Measurements from ENCODE around the gene GGTLC1.
A peak's percentile ranks its signal among the peaks of the same experiment; 100 is the strongest.
"Not testable (repeated sequence)": the region's sequence is repeated elsewhere in the genome, so short reads cannot be mapped to it uniquely, and the experiment has no call there.

GGTLC1 gene

DNA sequence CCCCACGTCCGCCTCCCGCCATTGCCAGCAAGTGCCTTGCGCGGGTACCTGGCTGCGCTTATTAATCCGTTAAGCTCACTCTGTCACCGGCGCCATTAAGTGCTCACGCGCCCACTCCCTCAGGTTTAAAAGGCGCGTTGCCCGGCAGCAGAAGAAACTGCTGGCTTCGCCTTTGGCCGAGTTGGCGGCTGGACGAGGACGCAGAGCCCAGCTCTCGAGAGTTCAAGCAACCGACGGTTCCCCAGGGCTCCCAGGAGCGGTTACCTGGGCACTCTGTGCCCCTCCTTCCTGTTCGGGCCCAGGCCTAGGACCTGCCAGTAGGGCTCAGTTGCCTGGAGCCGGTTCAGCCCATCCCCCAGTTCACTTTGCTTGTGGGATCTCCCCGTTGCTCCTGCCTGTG, at the start of gene GGTLC1:
GGTLC1 (minus strand) TSS at position 219 of the 400 bp plus-strand sequence. CDS start 2,168 bp downstream, outside the sequence.
- FAIRE-seq, result no peak

DNA sequence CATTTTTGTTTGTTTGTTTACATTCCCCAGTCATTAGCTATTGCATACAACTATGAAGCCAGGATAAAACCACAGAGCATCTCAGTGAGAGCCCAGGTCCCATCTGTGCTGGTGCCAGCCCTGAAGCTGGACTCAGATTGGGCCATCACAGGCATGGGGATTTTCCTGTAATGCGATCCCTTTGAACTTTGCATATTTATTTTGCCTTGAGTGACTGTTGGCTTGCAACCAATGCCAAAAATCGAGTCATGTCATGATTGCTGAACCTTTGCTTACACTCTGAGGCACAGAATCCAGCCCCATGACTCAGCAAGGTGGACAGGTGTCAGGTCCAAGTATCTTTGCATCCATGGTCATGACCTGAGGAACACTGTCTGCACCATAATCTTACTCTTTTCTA, 46.2 kb upstream of the GGTLC1 start:
- no peak for FAIRE-seq

DNA sequence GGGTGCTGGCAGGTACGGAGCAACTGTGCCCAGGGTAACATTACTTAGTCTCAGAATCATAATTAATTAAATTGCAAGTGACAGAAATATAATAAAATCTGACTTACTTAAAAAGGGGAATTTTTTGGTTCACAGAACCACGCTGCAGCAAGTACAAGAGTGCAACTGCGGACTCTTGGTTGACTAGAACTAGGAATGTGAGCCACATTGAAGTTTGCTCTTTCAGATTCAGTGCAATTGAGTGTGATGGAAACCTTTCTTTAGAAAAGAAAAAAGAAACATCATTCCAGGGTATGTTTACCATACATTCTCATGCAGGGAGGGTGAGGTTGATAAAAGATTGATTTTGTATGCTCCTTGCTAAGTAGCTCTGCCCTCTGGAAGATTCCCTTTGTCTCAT, 45.0 kb upstream of the GGTLC1 start:
- FAIRE-seq, result no peak

GRCh38 chr20:24033151-24033550, 44.6 kb upstream of the GGTLC1 start:
- FAIRE-seq, result no peak

DNA sequence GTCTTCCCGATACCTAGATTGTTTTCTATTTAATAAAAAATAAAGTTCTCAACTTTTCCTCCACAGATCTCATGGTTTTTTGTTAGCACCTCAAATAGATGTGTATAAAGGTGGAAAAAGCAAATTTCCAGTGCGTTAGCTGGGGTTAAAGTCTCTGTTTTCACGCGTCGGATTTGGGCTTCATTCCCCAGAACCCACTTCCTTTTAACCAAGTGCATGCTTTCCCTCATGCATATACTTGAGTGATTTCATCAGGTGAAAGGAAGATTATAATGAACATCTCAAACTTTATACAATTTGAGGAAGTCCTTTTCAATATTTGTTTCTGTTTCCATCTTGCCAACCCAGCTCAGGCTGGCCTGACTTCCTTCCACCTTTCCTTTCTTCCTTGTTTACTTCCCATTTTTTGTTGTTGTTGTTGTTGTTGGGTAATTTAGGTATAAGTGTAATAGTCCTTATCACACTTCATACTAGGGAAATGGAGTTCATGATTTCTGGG, 43.9 kb upstream of the GGTLC1 start:
- FAIRE-seq, result no peak

GRCh38 chr20:24027229-24027628, 38.6 kb upstream of the GGTLC1 start:
- FAIRE-seq, result no peak

GRCh38 chr20:24022621-24023180, 34.1 kb upstream of the GGTLC1 start:
- no peak for FAIRE-seq

DNA sequence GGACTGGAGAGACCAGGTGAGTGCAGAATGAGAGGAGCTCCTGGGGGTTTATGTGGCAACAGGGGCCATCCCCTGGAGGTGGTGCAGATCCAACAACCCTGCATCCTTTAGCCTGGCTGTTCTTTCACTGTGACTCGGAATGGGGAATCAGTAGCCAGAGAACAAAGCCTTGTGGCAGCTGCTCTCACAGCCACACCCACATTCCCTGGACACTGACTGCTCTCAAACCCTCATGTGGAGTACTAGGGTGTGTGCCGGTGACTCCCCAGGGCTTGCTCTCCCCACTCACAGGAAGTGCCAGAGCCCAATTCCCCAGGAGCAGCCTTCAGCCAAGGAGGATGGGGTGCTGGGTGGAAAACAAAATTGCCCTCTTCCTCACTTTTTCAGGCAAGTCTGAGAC, 30.2 kb upstream of the GGTLC1 start:
- no peak for FAIRE-seq

DNA sequence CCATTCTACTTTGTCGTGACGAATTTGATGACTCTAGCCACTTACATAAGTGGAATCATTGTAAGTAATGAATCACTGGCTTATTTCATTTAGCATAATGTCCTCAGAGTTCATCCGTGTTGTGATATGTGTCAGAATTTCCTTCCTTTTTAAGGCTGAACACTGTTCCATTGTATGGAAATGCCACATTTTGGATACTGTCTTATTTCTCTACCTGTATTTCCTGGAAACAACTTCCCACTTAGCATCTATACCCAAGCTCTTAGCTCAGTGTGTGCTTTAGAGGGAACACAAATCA, 28.8 kb upstream of the GGTLC1 start:
- FAIRE-seq, result no peak

GRCh38 chr20:24016607-24017457, 28.3 kb upstream of the GGTLC1 start:
- no peak for FAIRE-seq

DNA sequence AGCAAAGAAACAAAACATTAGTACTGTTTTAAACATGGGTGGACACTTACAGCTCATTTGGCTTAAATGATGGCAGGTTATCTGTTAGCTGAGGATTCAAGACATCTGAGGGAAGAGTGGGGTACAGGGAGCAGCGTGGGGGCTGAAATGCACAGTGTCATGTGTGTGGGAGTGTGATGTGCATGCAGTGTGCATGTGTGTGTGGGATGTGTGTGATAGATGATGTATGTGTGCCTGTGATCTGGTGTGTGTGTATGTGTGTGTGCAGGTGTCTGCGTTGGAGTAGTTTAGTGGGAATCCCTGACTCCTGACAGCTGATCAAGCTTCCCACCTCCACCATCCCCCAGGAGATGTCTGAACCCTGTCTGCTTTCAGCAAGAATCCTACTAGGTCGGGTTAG, 25.4 kb upstream of the GGTLC1 start:
- FAIRE-seq, result no peak

DNA sequence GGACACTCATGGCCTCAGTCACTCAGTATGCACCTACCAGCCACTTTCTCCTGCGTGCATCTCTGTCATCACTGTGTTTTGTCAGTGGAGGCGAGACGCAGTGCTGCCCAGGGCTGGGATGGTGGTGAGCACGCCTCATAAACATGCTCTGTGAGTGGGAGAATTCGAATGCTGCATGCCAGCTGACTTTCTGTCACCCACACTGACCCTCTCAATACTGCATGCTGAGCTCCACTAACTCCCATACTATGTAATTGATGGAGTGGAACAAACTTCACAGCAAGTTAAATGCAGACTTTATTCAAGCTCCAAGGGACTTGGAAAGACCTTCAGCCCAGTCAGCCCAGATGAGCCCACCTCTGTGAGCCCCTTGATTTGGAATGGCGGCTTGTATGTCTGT, 22.7 kb upstream of the GGTLC1 start:
- no peak for FAIRE-seq

- no peak for FAIRE-seq
Measured at GRCh38 chr20:24007758-24008157, 19.2 kb upstream of the GGTLC1 start.

DNA sequence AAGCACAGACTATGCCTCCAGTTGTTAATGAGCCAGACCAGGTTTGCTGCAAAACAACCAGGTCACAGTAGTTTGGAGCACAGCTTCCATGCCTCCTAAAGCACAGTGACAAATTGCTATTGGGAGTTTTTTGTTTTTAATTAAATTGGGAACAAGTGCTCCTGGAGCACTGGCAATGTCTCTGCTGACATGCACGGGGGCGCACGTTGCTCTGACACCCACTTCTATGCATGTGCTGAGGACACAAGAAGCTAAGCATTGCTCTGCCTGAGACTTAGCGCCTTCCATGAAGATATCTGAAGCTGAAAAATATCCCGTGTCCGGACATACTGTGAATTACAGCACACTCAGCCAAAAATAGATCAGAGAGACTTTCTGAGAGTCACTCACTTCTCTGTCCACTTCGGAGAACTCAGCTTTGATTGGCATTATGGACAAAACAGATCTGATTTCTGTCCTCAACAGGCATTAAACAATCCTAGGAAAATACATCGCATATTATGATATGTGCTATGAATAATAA, 18.6 kb upstream of the GGTLC1 start:
- FAIRE-seq, result no peak

DNA sequence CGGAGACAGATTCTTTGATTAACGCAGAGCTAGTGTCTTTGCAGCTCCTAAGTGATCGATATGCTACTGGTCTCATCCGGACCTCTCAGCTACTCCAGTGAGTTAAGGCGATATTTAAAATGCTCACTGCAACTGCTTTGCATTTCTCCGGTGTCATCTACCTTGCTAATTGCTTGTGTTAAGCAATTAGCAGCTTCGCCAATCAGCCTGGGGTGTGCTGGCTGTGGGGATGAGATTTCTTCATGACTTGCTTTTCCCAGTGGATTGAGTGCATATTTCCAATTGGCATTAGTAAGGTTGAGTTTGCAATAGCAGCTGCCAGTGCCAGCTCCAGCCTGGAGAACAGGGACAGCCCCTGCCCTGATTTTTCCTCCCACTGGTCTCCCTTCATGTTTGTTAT, 18.0 kb upstream of the GGTLC1 start:
- no peak for FAIRE-seq

GRCh38 chr20:24004471-24004870, 15.9 kb upstream of the GGTLC1 start:
- no peak for FAIRE-seq

DNA sequence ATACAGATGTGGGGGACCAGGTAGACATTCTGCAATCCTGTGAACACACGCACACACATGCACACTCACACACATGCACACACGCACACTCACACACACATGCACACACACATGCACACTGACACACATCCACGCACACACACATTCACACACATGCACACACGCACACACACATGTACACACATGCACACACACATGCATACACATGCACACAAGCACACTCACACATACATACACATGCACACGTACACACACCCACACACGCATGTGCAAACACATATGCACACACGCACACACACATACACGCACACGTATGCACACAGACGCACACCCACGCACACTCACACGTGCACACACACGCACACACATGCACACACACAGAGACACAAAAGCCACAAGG, 14.3 kb upstream of the GGTLC1 start:
- FAIRE-seq, result no peak

DNA sequence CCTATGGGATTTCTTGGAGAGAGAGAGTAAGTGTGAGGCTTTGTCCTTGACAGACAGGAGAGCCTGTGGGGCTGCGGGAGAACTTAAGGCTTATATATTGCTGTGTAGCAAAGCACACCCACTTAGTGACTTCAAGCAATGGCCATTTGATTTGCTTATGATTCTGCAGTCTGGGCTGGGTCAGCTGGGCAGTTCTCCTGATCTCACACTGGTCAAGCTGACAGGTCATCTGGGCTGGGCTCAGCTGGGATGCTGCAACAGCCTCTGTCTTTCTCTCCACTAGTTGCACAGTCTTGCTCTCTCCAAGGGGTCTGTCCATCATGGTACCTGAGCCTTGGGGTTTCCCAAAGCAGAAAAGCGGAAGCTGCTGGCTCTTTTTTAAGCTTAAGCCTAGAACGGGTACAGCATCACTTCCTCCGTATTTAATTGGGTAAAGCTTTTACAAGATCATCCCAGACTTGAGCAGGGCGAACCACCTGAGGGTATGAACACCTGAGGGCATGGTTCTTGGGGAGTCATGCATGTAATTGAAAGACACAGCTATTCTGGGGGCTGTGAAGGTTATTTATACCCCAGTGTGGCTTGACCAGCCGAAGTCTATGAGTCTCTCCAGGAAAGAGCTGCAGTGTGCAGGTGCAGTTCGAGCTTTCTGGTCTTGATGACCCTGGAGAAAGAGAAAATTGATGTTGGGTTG, 13.3 kb upstream of the GGTLC1 start:
- no peak for FAIRE-seq

GRCh38 chr20:23998844-23999243, 10.3 kb upstream of the GGTLC1 start:
- FAIRE-seq, result no peak

DNA sequence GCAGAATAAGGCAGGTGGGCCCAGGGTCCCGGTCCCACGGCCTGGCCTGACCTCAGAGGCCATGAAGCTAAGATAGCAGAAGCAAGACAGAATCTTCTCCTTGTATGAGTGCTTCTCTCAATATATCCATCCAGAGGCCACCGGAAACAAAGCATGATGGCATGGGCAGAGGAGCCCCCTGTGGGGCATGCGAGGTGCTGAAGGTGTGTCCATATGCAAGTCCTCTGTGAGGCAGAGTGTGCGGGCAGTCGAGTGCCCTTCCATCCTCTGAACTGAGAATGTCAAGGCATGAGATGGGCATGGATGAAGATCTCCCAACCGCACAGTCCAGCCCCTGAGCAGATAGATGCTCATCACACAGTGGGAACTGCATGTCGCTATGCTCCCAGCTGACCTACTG, 9.8 kb upstream of the GGTLC1 start:
- no peak for FAIRE-seq

DNA sequence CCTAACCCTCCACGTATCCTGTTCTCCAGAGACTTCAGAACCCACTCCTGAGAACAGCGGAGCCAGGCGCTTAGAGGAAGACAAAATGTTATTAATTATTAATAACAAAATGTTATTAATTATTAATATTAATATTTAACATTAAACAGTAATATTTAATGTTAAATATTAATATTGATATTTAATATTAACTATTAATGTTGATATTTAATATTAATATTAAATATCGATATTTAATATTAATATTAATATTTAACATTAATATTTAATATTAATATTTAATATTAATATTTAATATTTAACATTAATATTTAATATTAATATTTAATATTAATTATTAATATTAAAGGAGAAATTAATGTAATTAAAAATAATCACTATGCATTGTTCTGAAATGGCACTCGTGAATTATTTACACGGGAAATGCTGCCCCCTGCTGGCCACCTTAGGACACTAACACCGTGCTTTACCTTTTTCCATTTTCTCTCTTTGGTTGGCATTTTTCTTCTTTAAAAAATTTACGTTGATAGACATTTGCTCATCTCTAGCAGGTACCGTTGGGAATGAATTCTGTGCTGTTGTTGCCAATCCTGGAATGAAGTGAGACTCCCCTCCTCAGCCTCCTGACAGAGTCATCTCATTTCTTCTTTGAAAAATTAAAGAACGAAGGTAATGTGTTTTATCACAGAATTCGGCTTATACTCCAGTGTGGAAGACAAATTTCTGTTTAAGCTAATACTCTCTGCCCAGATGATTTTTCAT, 7.5 kb upstream of the GGTLC1 start:
- FAIRE-seq, result peak; percentile 100

GRCh38 chr20:23995291-23995690, 6.7 kb upstream of the GGTLC1 start:
- not testable (repeated sequence) for FAIRE-seq

- FAIRE-seq, result not testable (repeated sequence)
Measured at GRCh38 chr20:23994001-23994633, 5.5 kb upstream of the GGTLC1 start.
